Activated T-cell treated with anti-CD3 and anti-CD28 coated beads for 48 hours (primary cell): ENCODE results near the gene PAIP1.
"Not testable (repeated sequence)": the region's sequence is repeated elsewhere in the genome, so short reads cannot be mapped to it uniquely, and the experiment has no call there.

Source experiments
- DNase-seq: peaks from one replicate; pipeline ENCODE4 v3.0.0-alpha.2; 2020; ENCODE audit warnings: low read depth

PAIP1 gene

DNA sequence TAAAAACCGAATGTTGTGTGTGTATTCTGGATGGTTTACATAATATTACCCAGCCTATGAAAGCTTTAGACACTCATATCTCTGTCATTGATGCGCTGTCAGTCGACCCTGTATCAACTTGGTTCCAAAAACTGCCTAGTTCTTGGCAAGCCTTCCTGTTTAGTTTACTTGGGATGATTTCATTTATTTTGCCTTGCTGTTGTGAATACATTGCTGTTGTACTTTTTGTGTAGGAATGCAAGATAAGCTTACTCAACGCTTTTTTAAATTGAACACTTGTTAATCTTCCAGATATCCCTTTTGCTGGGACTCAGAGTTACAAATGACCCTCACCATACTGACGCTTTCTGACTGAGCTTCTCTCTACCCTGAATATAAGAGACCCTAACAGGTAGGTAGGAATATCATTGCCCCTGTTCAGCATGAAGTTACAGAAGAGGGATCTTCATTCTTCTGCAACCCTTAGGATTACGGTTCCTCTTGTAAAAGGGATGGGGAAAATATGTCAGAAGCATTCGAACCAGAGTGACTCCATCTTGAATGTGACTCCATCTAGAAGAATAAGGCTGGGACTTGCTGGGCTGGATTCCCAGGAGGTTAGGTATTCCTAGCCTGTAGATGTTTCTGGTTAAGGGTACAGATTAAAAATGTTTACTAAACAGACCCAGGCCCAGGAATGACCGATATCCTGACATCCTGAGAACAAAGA is 13.7 kb upstream of the PAIP1 start:
- DNase-seq, result no peak

DNA sequence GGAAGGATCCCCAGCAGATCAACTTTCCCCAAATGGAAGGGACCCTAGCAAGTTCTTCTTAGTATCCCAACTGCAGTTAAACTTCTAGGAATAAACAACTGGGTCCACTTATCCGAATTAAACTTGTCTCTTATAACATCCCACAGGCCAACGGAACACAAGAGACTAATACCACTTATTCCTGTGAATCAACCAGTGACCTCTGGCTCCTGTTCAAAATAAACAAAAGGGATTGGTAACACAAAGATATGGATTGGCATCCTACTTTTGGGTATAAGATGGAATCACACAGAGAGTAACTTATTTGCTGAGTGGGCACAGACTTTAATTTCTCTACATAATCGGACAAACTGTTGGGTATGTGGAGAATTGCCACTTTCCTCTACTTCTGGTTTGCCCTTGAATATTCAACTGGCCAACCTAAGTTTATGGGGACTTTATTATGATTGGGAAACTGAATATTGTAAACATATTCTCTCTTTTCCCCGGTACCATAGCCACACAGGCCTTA is 12.4 kb upstream of the PAIP1 start:
- DNase-seq, result no peak

DNA sequence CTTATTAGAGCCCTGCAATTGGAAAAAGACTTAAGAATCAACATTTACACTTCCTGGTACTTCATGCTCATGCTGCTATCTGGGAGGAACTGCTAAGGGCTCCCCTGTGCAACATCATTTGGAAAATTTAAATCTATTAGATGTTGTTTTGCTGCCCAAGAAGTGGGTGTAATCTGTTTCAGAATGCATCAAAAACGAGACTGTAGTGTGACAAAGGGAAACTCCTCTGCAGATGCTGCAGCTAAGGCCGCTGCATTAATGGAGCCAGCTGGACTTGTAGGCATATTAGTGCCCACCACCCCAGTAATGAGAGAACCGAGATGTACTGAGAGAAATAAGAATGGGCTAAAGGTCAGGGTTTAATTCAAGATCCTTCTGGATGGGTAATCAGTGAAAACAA is 11.1 kb upstream of the PAIP1 start:
- no peak for DNase-seq

DNA sequence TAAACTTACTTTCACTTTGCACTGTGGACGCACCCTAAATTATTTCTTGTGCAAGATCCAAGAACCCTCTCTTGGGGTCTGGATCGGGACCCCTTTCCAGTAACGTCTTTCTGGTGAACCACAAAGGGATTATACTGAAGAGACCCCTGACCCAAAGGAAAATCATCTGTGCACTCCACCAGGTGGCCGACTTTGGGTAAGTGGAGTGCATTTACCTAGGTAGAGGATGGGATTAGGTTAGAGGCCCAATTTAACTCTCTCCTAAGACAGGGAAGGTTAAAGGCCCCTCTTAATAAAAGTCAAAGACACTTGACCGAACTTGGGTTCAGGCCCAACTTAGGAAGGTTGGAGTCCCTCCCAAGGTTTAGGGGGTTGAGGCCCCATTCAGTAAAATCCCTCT is 8.2 kb upstream of the PAIP1 start:
- no peak for DNase-seq

DNA sequence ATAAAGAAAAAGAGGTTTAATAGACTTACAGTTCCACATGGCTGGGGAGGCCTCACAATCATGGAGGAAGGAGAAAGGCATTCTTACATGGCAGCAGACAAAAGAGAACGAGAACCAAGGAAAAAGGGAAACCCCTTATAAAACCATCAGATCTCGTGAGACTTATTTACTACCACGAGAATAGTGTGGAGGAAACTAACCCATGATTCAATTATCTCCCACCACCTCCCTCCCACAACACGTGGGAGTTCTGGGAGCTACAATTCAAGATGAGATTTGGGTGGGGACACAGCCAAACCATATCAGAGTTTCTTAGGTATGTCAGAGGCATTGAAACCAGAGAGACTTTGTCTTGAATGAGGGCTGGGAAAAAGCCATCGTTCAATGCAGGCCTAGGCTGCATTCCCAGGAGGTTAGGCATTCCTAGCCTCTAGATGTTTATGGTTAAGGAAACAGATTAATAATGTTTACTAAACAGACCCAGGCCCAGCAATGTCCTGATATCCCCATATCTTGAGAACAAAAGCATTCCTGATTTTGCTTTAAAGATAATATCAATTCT is 7.5 kb upstream of the PAIP1 start:
- no peak for DNase-seq

DNA sequence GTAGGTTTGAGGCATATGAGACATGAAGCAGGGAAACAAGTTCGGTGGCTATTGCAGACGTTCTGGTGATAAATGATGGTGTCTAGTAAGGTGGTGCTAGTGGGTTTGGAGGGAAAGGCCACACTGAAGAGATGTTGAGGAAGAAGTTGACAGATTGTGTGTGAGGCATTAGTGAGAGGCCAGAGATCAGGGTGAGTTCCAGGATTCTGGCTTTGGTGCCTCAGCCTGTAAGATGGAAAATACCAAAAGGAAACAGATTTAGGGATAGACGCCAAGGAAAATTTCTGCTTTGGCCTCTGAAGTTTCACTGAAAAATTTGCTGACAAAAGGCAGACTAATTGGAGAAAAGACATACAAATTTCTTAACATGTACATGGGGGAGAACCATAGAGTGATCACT is 6.4 kb upstream of the PAIP1 start:
- no peak for DNase-seq

DNA sequence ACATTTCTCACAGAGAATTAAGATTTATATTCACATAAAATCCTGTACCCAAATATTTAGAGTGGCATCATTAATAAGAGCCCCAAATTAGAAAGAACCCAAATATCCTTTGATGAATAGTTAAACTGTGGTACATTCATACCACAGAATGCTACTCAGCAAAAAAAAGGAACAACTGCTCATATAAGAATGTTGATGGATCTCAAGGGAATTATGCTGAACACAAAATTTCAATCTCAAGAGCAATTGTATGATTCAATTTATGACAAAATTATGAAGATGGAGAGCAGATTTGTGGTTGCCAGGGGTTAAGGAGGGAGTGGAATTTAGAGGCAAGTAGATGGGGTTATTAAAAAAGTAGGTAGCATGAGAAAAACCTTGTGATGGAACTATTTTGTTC is 4.5 kb upstream of the PAIP1 start:
- DNase-seq, result no peak

DNA sequence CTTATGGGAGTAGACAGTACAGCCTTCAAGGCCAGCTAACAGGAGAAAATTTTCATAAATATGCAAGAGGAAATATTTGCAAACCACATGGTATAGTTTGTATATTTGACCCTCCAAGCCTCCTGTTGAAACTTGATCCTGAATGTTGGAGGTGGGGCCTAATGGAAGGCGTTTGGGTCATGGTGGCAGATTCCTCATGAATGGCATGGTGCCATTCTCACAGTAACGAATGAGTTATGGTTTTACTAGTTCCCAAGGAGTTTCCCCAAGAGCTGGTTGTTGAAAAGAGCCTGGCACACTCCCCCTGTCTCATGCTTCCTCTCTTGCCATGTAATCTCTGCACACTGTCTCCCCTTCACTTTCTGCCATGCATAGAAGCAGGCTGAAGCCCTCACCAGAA is 3.3 kb upstream of the PAIP1 start:
- no peak for DNase-seq

DNA sequence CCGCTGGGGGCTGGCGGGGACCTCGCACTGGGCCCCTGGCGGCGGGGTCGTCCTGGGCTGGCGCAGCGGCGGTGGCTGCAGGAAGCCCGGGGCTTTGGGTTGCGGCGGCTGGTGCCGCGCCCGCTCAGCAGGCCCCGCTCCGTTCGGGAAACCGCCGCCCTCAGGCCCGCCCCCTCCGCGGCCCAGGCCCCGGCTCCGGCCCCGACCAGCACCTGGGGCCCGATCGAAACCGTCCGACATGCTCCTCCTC is 345 bp downstream of the PAIP1 start:
- DNase-seq, result not testable (repeated sequence)

DNA sequence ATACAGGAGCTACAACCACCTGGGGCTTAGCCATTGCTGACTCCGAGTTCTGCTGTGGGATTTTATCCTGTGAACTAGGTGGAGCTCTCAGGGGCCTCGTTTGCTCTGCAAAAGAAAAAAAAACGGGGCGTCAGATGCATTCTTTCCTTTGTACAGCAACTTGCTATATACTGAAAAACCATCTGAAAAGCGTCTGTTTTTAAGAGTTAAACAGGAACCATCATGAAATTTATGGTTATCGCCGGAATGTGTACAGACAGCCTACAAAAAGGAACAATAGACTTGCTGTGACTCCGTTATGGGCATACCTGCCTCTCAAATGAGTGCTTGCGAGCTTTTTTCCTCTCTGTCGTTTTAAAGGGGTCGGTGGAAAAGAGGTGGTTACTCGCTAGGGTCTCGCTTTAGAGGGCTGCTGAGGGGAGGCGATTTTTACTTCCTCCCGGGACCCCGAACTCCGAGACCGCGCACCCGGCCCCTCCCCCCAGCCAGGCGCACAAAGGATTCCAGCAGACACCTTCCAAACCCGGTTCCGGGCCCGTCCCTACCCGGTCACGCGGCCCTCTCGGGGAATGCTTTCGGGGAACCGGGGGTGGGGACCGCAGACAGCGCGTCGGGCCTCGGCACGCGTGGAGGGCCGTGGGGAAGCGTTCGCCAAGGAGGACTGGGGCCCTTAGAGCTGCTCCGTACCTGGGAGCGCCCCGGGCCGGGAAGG is 826 bp downstream of the PAIP1 start:
- peak; percentile 35 for DNase-seq

DNA sequence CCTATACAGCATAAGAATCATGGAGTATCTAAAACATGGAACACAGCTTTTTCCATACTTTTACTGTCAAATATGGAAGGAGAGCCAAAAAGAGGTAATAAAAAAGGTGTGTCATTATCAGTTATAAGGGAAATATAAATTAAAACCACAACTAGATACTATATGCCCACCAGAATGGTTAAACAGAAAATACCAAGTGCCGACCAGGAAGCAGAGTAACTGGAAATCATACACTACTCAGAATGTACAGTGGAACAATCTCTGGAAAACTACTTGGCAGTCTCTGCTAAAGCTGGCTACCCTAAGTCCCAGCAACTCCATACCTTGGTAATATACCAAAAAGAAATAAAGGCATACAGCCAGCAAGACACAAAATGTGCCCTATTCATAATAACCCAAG is 2.4 kb downstream of the PAIP1 start:
- DNase-seq, result no peak

DNA sequence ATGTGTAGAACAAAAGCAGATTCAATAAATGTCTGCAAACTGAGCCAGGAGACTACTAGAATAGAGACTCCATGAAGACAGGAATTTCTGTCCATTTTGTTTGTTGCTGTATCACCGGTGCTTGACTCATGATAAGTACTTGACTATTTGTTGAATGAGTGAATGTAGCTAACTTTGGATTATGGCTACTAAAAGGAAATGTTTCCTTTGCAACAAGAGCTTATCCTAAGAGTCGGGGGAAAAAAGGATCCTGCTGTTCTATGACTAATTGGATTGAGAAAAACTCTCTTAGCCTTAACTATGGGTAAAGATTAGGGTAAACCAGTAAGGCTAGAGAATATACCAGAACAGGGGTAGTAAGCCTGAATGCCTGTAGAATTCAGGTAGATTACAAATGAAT is 3.5 kb downstream of the PAIP1 start:
- DNase-seq, result no peak

DNA sequence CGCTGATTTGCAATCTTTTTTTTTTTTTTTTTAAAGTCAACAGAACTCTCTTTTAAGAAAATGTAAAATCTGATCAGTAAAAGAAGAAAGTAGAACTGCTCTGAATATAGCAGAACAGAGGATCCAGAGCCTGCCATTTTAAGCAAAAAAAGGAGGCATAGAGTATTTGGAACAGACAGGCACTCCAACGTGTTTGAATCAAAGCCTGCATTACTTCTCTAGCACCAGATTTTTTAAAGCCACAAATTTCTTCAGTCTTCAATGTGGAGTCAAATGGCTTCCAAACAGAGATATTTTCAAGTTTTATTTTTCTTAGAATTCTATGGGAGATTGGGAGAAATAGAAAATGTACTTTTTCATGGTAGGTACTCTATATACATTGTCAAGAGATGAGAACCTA is 5.1 kb downstream of the PAIP1 start:
- no peak for DNase-seq

DNA sequence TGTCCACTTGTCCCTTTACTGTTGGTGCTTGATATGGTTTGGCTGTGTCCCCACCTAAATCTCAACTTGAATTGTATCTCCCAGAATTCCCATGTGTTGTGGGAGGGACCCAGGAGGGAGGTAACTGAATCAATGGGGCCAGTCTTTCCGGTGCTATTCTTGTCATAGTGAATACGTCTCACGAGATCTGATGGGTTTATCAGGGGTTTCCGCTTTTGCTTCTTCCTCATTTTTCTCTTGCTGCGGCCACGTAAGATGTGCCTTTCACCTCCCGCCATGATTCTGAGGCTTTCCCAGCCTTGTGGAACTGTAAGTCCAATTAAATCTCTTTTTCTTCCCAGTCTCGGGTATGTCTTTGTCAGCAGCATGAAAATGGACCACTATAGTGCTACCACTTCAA is 7.6 kb downstream of the PAIP1 start:
- DNase-seq, result not testable (repeated sequence)

DNA sequence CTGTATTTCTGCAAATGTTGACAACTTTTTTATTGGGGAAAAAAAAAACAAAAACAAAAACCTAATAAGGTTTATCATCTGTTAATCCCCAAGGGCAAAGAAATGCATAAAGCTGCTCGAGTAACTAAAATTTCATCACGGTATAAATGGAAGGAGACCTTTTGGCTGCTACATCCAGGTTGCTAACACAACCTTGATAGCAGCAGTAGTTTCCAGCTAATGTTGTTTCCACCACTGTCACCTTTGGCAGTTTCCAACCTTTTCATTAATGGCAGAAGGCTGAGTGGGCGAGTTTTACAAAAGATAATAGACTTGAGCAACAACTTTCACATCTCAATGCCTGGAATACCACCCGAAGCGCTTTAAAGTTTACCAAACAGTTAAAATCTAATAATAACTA is 8.5 kb downstream of the PAIP1 start:
- DNase-seq, result no peak

DNA sequence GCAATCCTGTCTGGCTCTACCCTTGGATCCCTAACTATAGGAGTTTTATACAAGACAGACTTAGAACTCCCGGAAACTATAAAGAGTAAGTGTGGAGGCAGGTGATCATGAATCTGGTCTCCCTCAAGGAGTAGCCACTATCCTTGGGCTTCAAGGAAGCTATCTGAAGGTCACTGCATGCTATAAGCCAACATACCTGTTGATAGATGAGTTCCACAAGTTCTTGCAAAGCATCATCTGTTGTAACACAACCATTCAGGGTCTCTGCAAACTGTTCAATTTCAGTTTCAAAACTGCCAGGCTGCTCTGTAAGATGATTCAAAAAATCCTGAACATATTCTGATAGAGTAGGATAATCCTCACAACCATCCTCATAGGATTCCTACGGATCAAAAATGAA is 9.3 kb downstream of the PAIP1 start:
- no peak for DNase-seq

DNA sequence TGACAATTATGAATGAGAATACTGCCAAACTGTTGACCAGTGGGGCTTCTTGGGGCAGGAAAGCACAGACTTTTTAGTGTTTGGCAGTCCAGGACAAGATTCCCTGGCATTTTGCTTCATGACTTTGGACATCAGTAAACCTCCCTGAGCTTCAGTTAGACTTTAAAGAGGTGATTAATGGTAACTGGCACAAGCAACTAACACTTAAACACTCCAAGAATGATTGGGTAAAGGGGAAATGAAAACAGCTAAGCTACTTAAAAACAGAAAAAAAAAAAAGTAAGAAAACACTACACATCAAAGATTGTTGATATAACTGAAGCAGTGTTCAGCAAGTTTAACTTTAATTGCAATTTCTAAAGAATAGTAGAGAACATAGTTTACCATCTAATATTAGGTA is 13.4 kb downstream of the PAIP1 start:
- DNase-seq, result no peak

DNA sequence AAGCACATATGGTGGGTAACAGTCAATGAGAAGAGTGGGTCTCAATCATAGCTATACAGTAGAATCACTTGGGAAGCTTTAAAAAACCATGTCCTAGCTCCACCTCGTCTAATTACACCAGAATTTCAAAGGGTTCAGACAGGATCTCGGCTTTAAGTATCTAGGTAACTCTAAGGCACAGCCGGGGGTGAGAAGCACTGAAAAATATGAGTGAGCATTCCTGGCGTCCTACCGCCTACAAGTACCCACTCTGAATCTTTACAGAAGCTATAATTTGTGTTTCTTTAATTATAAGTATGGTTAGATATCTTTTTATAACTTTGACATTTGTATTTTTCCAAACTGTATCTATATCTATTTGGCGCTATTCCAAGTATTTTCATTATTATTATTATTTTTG is 16.1 kb downstream of the PAIP1 start:
- no peak for DNase-seq

DNA sequence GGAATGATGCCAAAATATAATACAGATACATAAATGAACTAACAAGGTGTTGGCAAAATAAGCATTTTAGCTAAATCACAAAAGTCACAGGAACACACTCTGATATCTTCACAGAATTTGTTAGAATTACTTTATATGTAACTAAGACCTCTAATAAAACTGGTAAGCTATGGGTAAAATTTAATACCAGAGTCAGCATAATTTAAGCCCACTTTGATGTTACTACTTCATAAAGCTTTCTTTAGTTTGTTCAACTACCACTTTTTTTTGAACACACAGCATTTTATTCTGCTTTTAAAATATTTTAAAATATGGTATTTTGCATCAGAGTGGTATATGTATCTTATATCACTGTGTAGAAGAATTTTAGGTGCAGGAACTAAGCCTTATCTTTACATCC is 19.9 kb downstream of the PAIP1 start:
- DNase-seq, result no peak

DNA sequence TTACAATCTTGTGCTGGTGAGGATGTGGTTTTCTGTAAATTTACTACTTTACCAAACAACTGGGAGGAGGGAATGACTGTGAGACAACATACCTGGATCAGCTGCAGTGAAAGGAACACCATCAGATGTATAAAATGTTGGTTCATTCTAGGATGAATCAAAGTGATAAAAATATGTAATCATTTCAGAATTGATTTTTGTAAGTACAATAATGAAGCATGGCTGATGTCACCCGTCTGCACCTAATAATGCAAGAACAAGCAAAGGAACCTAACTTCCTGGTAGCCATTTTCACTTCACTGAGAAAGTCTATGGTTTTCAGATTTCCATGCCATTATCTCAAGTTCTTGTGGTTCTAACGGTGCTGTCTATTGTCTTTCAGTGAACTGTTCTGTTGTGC is 23.2 kb downstream of the PAIP1 start:
- DNase-seq, result no peak

DNA sequence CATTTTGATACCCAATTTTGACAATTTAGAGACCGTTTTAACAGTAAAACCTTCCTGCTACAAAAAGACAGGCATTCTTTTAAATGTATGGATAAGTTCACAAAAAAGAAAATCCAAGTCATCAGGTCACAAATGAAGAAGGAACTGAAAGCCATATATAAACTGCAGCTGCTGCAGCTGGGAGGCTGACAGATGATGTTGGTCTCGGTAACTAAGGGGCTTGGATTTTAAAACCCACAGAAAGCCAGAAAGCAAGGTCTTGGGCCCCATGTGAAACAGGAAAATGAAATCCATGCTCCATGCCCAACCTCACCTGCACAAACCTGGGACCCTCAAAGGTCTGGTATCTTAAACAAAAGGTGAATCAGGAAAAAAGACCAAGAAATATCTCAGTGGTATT is 26.2 kb downstream of the PAIP1 start:
- no peak for DNase-seq

DNA sequence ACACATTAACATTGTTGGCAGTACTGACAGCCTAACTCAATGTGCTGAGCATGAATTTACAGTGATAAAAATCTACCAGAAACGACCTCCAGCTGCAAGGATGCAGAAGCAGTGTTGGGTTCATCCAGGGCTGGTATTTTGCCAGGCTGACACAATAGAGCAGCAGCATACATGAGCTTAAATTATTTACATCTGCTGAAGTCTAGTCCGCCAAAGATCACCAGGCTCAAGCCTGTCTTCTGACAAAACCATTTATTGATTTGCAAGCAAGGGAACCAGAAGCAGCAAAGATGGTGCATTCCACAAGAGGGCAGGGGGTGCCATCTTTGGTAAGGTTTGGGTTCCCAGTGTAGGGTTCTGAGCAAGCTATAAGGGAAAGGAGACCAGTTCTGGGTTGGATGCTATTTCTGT is 33.2 kb downstream of the PAIP1 start:
- no peak for DNase-seq

DNA sequence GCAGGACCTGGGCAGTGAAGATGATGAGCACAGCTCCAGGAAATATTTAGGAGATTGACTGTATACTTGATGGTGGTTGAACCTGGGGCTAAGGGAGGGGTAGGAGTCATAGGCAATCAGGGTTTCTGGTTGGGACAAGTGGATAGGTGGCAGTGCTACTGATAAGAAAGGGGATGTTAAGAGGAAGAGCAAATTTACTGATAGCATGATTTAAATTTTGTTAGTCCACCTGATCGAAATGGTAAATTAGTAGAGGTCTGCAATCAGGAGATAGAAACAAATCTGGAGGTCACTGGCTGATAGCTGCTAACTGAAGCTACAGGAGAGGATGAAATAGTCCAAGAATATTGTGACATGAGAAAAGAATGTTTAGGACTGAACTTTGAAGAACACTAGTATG is 36.3 kb downstream of the PAIP1 start:
- DNase-seq, result no peak

DNA sequence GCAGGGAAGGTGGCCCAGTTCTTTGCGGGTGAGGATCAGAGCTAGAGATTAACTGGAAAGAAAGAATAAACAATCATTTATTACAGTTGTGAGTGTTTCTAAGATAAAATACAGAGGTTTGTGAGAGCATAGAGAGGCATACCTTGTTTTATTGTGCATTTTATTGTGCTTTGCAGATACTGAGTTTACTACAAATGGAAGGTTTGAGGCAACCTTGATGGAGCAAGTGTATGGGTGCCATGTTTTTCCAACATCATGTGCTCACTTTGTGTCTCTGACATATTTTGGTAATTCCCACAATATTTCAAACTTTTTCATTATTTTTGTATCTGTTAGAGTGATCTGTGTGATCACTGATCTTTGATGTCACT is 41.2 kb downstream of the PAIP1 start:
- DNase-seq, result no peak
